ENCODE results near the gene KIF3A.
A peak's percentile ranks its signal among the peaks of the same experiment; 100 is the strongest.

Gene KIF3A

DNA sequence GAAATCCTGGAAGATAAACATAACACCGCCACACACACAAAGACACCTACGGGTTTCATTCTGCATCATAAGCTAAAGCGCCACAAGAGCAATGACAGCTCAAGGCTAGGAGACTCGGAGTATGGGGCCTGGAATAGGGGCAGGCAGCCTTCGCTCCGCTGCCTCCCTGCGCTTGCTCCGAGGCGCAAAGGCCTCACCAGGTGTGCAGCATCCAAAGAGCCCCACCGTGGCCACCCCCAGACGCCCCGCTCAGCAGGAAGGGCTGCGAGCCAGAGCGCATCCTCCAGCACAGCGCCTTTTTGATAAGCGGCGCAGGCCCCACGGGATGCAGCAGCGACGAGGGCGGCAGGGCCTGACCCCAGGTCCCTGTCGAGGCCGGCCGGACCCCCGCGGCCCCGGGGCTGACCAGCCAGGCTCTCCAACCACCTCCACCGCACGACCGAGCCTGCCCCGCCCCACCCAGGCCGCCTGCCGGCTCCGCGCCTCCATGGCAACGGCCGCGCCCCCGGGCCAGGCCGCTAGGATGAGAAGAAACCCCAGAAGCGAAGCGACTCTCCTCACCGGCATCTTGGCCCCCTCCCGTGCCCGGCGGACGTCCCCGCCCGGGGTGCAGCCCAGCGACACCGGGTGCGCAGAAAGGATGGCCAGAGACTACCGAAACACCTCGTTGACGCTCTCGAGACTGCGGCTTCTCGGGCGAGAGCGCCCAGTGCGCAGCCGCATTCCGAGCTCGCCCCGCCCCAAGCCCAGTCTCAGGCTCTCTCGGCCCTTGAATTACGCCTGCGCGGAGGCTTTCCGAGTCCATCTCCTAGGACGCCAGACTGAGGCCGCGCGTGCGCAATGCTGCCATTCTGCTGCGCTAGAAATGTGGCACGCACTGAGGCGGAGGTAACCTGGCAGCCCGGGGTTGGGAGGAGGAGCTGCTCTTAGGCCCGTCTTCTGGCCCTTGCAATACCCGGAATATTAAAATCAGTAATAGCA lies at the start of gene KIF3A (continued):
- TF ChIP-seq ZNF169 (tag by site-specific recombination; IDR thresholded peaks at IDR 0.05) = no peak
- no peak for TF ChIP-seq ZNF394 (tag by site-specific recombination; IDR thresholded peaks at IDR 0.05; ENCODE audit: borderline replicate concordance)
- TF ChIP-seq PRDM6 (tag by site-specific recombination; IDR thresholded peaks at IDR 0.05) = no peak
- no peak for TF ChIP-seq HOXC10 (CRISPR knock-in tag; IDR thresholded peaks at IDR 0.05)
- TF ChIP-seq, protein P1, sequence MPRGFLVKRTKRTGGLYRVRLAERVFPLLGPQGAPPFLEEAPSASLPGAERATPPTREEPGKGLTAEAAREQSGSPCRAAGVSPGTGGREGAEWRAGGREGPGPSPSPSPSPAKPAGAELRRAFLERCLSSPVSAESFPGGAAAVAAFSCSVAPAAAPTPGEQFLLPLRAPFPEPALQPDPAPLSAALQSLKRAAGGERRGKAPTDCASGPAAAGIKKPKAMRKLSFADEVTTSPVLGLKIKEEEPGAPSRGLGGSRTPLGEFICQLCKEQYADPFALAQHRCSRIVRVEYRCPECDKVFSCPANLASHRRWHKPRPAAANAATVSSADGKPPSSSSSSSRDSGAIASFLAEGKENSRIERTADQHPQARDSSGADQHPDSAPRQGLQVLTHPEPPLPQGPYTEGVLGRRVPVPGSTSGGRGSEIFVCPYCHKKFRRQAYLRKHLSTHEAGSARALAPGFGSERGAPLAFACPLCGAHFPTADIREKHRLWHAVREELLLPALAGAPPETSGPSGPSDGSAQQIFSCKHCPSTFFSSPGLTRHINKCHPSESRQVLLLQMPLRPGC (tag by site-specific recombination; IDR thresholded peaks at IDR 0.05) = no peak
- TF ChIP-seq ZNF785 (tag by site-specific recombination; IDR thresholded peaks at IDR 0.05) = no peak
- no peak for TF ChIP-seq REPIN1 (tag by site-specific recombination; IDR thresholded peaks at IDR 0.05; ENCODE audit: low read depth)
- no peak for TF ChIP-seq ZNF768 (tag by site-specific recombination; IDR thresholded peaks at IDR 0.05)
- TF ChIP-seq ZNF654 (tag by site-specific recombination; IDR thresholded peaks at IDR 0.05; ENCODE audit: low read depth) = no peak
- peak; percentile 80 for TF ChIP-seq GLIS1 (tag by site-specific recombination; IDR thresholded peaks at IDR 0.05)
- TF ChIP-seq, protein P2, sequence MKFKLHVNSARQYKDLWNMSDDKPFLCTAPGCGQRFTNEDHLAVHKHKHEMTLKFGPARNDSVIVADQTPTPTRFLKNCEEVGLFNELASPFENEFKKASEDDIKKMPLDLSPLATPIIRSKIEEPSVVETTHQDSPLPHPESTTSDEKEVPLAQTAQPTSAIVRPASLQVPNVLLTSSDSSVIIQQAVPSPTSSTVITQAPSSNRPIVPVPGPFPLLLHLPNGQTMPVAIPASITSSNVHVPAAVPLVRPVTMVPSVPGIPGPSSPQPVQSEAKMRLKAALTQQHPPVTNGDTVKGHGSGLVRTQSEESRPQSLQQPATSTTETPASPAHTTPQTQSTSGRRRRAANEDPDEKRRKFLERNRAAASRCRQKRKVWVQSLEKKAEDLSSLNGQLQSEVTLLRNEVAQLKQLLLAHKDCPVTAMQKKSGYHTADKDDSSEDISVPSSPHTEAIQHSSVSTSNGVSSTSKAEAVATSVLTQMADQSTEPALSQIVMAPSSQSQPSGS (tag by site-specific recombination; IDR thresholded peaks at IDR 0.05; ENCODE audit: low read depth) = no peak
- TF ChIP-seq ZNF585B (tag by site-specific recombination; IDR thresholded peaks at IDR 0.05) = no peak
- no peak for TF ChIP-seq ZNF529 (tag by site-specific recombination; IDR thresholded peaks at IDR 0.05; ENCODE audit: insufficient replicate concordance)
- peak; percentile 70 for TF ChIP-seq ZEB2 (tag by site-specific recombination; IDR thresholded peaks at IDR 0.05)
- TF ChIP-seq GLIS2 (tag by site-specific recombination; IDR thresholded peaks at IDR 0.05) = peak; percentile 93
- no peak for TF ChIP-seq ZNF530 (tag by site-specific recombination; IDR thresholded peaks at IDR 0.05; ENCODE audit: low read depth)
- no peak for TF ChIP-seq ZNF514 (tag by site-specific recombination; IDR thresholded peaks at IDR 0.05)
- no peak for TF ChIP-seq ZNF18 (tag by site-specific recombination; IDR thresholded peaks at IDR 0.05)
- TF ChIP-seq, protein P3, sequence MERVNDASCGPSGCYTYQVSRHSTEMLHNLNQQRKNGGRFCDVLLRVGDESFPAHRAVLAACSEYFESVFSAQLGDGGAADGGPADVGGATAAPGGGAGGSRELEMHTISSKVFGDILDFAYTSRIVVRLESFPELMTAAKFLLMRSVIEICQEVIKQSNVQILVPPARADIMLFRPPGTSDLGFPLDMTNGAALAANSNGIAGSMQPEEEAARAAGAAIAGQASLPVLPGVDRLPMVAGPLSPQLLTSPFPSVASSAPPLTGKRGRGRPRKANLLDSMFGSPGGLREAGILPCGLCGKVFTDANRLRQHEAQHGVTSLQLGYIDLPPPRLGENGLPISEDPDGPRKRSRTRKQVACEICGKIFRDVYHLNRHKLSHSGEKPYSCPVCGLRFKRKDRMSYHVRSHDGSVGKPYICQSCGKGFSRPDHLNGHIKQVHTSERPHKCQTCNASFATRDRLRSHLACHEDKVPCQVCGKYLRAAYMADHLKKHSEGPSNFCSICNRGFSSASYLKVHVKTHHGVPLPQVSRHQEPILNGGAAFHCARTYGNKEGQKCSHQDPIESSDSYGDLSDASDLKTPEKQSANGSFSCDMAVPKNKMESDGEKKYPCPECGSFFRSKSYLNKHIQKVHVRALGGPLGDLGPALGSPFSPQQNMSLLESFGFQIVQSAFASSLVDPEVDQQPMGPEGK (tag by site-specific recombination; IDR thresholded peaks at IDR 0.05) = peak; percentile 92
- no peak for TF ChIP-seq ZNF133 (tag by site-specific recombination; IDR thresholded peaks at IDR 0.05)
- TF ChIP-seq KLF8 (tag by site-specific recombination; IDR thresholded peaks at IDR 0.05) = peak; percentile 72; the same call in 1 of the 2 replicates
- TF ChIP-seq ZNF138 (tag by site-specific recombination; IDR thresholded peaks at IDR 0.05; ENCODE audit: borderline replicate concordance) = no peak
- no peak for TF ChIP-seq ZNF324 (tag by site-specific recombination; IDR thresholded peaks at IDR 0.05)
- no peak for TF ChIP-seq ZNF776 (tag by site-specific recombination; IDR thresholded peaks at IDR 0.05; ENCODE audit: borderline replicate concordance)
- TF ChIP-seq ZSCAN16 (tag by site-specific recombination; IDR thresholded peaks at IDR 0.05) = peak; percentile 31; the same call in 1 of the 2 replicates
- no peak for TF ChIP-seq ZNF843 (tag by site-specific recombination; IDR thresholded peaks at IDR 0.05)
- TF ChIP-seq ZNF10 (tag by site-specific recombination; IDR thresholded peaks at IDR 0.05) = no peak
- TF ChIP-seq, protein P4, sequence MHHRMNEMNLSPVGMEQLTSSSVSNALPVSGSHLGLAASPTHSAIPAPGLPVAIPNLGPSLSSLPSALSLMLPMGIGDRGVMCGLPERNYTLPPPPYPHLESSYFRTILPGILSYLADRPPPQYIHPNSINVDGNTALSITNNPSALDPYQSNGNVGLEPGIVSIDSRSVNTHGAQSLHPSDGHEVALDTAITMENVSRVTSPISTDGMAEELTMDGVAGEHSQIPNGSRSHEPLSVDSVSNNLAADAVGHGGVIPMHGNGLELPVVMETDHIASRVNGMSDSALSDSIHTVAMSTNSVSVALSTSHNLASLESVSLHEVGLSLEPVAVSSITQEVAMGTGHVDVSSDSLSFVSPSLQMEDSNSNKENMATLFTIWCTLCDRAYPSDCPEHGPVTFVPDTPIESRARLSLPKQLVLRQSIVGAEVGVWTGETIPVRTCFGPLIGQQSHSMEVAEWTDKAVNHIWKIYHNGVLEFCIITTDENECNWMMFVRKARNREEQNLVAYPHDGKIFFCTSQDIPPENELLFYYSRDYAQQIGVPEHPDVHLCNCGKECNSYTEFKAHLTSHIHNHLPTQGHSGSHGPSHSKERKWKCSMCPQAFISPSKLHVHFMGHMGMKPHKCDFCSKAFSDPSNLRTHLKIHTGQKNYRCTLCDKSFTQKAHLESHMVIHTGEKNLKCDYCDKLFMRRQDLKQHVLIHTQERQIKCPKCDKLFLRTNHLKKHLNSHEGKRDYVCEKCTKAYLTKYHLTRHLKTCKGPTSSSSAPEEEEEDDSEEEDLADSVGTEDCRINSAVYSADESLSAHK (tag by site-specific recombination; IDR thresholded peaks at IDR 0.05) = no peak

Measured in HEK293 (cell line).